ENCODE results near the gene CAMTA1.

The CAMTA1 gene

GRCh38 chr1:7435276-7436055 lies 650.2 kb downstream of the CAMTA1 start:
- no peak for TF ChIP-seq CTCF (IDR thresholded peaks at IDR 0.05; ENCODE audit: poor library complexity, severe bottlenecking)
- Histone ChIP-seq H3K27me3 (ENCODE audit: insufficient read depth, poor library complexity, severe bottlenecking) (no peaks in the 10 kb centered on the region), H3K36me3 (ENCODE audit: low read depth) (no peaks in the 10 kb centered on the region), H3K27ac (ENCODE audit: poor library complexity, severe bottlenecking) (no peak overlapping the region), H3K4me1 (ENCODE audit: insufficient read depth, poor library complexity, severe bottlenecking) (no peaks in the 10 kb centered on the region), H3K4me3 (ENCODE audit: severe bottlenecking) (no peak overlapping the region), H3K9me3 (ENCODE audit: severe bottlenecking) (no peaks in the 10 kb centered on the region)
- DNase-seq (ENCODE audit: low spot score) (no peak), ATAC-seq (ENCODE audit: low read depth) (no peak)

- no peak for TF ChIP-seq CTCF (IDR thresholded peaks at IDR 0.05; ENCODE audit: poor library complexity, severe bottlenecking)
- Histone ChIP-seq H3K9me3 (ENCODE audit: severe bottlenecking) (no peaks in the 10 kb centered on the region), H3K4me3 (ENCODE audit: severe bottlenecking) (no peak overlapping the region), H3K36me3 (ENCODE audit: low read depth) (no peaks in the 10 kb centered on the region), H3K4me1 (ENCODE audit: insufficient read depth, poor library complexity, severe bottlenecking) (no peaks in the 10 kb centered on the region), H3K27me3 (ENCODE audit: insufficient read depth, poor library complexity, severe bottlenecking) (no peaks in the 10 kb centered on the region), H3K27ac (ENCODE audit: poor library complexity, severe bottlenecking) (no peak overlapping the region)
- DNase-seq (ENCODE audit: low spot score), result no peak
- ATAC-seq (ENCODE audit: low read depth), result no peak
These were observed 651.1 kb downstream of the CAMTA1 start for GRCh38 chr1:7436056-7437005.

GRCh38 chr1:7437036-7437435 lies 651.8 kb downstream of the CAMTA1 start:
- ATAC-seq (ENCODE audit: low read depth), result no peak
- DNase-seq (ENCODE audit: low spot score), result no peak
- Histone ChIP-seq H3K27me3 (ENCODE audit: insufficient read depth, poor library complexity, severe bottlenecking) (no peaks in the 10 kb centered on the region), H3K9me3 (ENCODE audit: severe bottlenecking) (no peaks in the 10 kb centered on the region), H3K27ac (ENCODE audit: poor library complexity, severe bottlenecking) (no peak overlapping the region), H3K36me3 (ENCODE audit: low read depth) (no peaks in the 10 kb centered on the region), H3K4me3 (ENCODE audit: severe bottlenecking) (no peak overlapping the region), H3K4me1 (ENCODE audit: insufficient read depth, poor library complexity, severe bottlenecking) (no peaks in the 10 kb centered on the region)
- TF ChIP-seq CTCF (IDR thresholded peaks at IDR 0.05; ENCODE audit: poor library complexity, severe bottlenecking), result no peak

GRCh38 chr1:7437608-7438395 lies 652.5 kb downstream of the CAMTA1 start:
- Histone ChIP-seq H3K4me1 (ENCODE audit: insufficient read depth, poor library complexity, severe bottlenecking) (no peaks in the 10 kb centered on the region), H3K27me3 (ENCODE audit: insufficient read depth, poor library complexity, severe bottlenecking) (no peaks in the 10 kb centered on the region), H3K36me3 (ENCODE audit: low read depth) (no peaks in the 10 kb centered on the region), H3K4me3 (ENCODE audit: severe bottlenecking) (no peak overlapping the region), H3K9me3 (ENCODE audit: severe bottlenecking) (no peaks in the 10 kb centered on the region), H3K27ac (ENCODE audit: poor library complexity, severe bottlenecking) (no peak overlapping the region)
- no peak for ATAC-seq (ENCODE audit: low read depth)
- no peak for TF ChIP-seq CTCF (IDR thresholded peaks at IDR 0.05; ENCODE audit: poor library complexity, severe bottlenecking)
- no peak for DNase-seq (ENCODE audit: low spot score)

Measured in RWPE2 (cell line).